GM11168 (cell line): ENCODE results near the gene PHACTR3.

Experiments used
- in situ Hi-C: fragments of 300-500 bp; cut with MboI; formaldehyde crosslinking; loops from one replicate; pipeline ENCODE4 v1.12.0; 2022; ENCODE audit warnings: low sequenced_read_pairs; ENCODE audit not compliant: unreplicated experiment

PHACTR3 gene

GRCh38 chr20:59686404-59687346, 82.3 kb downstream of the PHACTR3 start:
- in situ Hi-C loops: no loop called here

GRCh38 chr20:59688356-59688755, 84.0 kb downstream of the PHACTR3 start:
- in situ Hi-C loops: no loop called here

- in situ Hi-C loops: no loop called here
These were observed 84.7 kb downstream of the PHACTR3 start for GRCh38 chr20:59688999-59689398.

- in situ Hi-C loops: no loop called here
These were observed 85.8 kb downstream of the PHACTR3 start for GRCh38 chr20:59690101-59690500.

GRCh38 chr20:59690976-59691375, 86.6 kb downstream of the PHACTR3 start:
- in situ Hi-C loops: no loop called here

GRCh38 chr20:59692139-59692538, 87.8 kb downstream of the PHACTR3 start:
- in situ Hi-C loops: no loop called here

GRCh38 chr20:59693587-59693986, 89.2 kb downstream of the PHACTR3 start:
- in situ Hi-C loops: no loop called here

- in situ Hi-C loops: no loop called here
These were observed 92.1 kb downstream of the PHACTR3 start for GRCh38 chr20:59696476-59696875.

- in situ Hi-C loops: no loop called here
These were observed 92.7 kb downstream of the PHACTR3 start for GRCh38 chr20:59697068-59697467.

- in situ Hi-C loops: no loop called here
These were observed 94.3 kb downstream of the PHACTR3 start for GRCh38 chr20:59698598-59698997.

- in situ Hi-C loops: no loop called here
These were observed 96.9 kb downstream of the PHACTR3 start for GRCh38 chr20:59701236-59701635.

GRCh38 chr20:59703046-59703445, 98.7 kb downstream of the PHACTR3 start:
- in situ Hi-C loops: no loop called here

GRCh38 chr20:59705651-59706399, 101.5 kb downstream of the PHACTR3 start:
- in situ Hi-C loops: no loop called here

GRCh38 chr20:59706400-59706693, 102.0 kb downstream of the PHACTR3 start:
- in situ Hi-C loops: no loop called here

GRCh38 chr20:59708326-59708725, 104.0 kb downstream of the PHACTR3 start:
- in situ Hi-C loops: no loop called here

GRCh38 chr20:59709636-59710035, 105.3 kb downstream of the PHACTR3 start:
- in situ Hi-C loops: no loop called here

GRCh38 chr20:59718071-59718470, 113.7 kb downstream of the PHACTR3 start:
- in situ Hi-C loops: no loop called here

- in situ Hi-C loops: no loop called here
These were observed 114.4 kb downstream of the PHACTR3 start for GRCh38 chr20:59718751-59719150.

GRCh38 chr20:59720013-59720412, 115.7 kb downstream of the PHACTR3 start:
- in situ Hi-C loops: no loop called here

- in situ Hi-C loops: no loop called here
These were observed 117.0 kb downstream of the PHACTR3 start for GRCh38 chr20:59721386-59721785.

GRCh38 chr20:59723108-59723500, 118.8 kb downstream of the PHACTR3 start:
- in situ Hi-C loops: no loop called here
